ENCODE measurements around the gene CT47A7.
"Not testable (repeated sequence)": the region's sequence is repeated elsewhere in the genome, so short reads cannot be mapped to it uniquely, and the experiment has no call there.

The CT47A7 gene

GRCh38 chrX:120956500-120956899, at the start of gene CT47A7:
TSS of gene CT47A7 (minus strand) at chrX:120956600. CDS start at chrX:120956345, 255 bp downstream.
- not testable (repeated sequence) for DNase-seq

DNA sequence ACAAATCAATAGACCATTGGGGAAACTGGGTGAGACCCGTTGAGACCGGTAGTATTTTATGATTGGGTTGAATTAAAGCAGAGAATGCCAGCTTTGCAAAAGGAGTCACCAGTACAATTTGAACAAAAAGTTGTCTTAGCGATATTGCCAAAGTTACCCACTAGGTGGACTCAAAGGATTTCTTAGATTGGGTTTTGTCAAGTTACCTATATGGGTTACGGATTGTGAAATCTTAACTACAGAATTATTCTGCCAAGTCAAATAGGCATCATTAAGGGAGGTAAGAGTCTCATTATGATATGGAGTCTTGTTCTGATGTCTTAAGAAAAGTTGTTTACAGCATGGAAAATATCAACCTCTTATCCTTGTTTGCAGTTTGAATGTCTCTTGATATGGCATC, 44.2 kb upstream of the CT47A7 start:
- no peak for DNase-seq

DNA sequence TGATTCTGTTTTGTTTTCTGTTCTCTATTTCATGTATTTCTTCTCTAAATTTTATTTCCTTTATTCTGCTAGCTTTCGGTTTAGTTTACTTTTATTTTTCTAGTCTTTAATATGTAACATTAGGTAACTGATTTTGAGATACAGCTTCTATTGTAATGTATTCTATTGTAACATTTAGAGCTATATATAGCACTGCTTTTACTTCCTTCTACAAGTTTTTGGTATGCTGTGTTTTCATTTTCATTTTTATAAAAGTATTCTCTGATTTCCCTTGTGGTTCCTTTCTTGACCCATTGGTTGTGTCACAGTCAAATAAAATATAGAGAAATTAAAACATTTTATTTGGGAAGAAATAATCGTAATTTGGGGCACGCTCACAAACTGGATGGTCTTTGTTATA, 43.0 kb upstream of the CT47A7 start:
- no peak for DNase-seq

- DNase-seq, result not testable (repeated sequence)
Observed at GRCh38 chrX:120985660-120986059, 29.3 kb upstream of the CT47A7 start, which contains the start of gene CT47A1. TSS of gene CT47A1 (minus strand) at chrX:120985760. CDS start at chrX:120985529, 231 bp downstream.
